Keratinocyte (primary cell): ENCODE data around the gene ZFYVE1.

ENCODE experiments used
- CTCF ChIP-seq, 3 experiments: IDR thresholded peaks in 1 of 3; conservative IDR thresholded peaks in 1 of 3; optimal IDR thresholded peaks in 1 of 3; 2 replicates in 2 of 3; 3 replicates in 1 of 3; pipeline versions ENCODE3 to v1.5.1; 2011; ENCODE audit warnings: low read length in 3 of 3, mild to moderate bottlenecking in 3 of 3, moderate library complexity in 2 of 3, control low read depth in 1 of 3, inconsistent platforms in 1 of 3; ENCODE audit not compliant: insufficient read depth in 2 of 3; ENCODE audit errors: extremely low read depth in 1 of 3
- EZH2 ChIP-seq: IDR thresholded peaks from one replicate; pipeline ENCODE4 v1.6.1; 2012; ENCODE audit warnings: inconsistent platforms, mild to moderate bottlenecking, low read length, moderate library complexity

GRCh38 chr14:72946491-72946890 is 80.4 kb downstream of the ZFYVE1 start:
- TF ChIP-seq CTCF (optimal IDR thresholded peaks at IDR 0.05 in 1 of 3, IDR thresholded peaks at IDR 0.05 in 1 of 3, conservative IDR thresholded peaks at IDR 0.05 in 1 of 3; ENCODE audit: extremely low read depth in 1 of 3, insufficient read depth in 2 of 3, low read length in 3 of 3) = no peak
- no peak for TF ChIP-seq EZH2
